Body of pancreas (tissue), 4 donors: ENCODE measurements around the gene NSFL1C. TPM values are rescaled to one million over a fixed set of nuclear protein-coding genes. Genes with fewer than 3 reads are reported as not detected.
A peak's percentile ranks its signal among the peaks of the same experiment; 100 is the strongest.

ENCODE experiments used
- ATAC-seq: fragments of 150-250 bp; one replicate; pipeline ENCODE4 v1.9.1; 2016
- DNase-seq, 4 donors: peaks; one replicate each; pipeline ENCODE4 v3.0.0-alpha.2; 2019
- H3K27ac ChIP-seq, 4 donors: fragments of 200-600 bp; sonication (generic); 1 replicate in 3 of 4; 2 replicates in 1 of 4; pipeline versions ENCODE4 v1.5.1 to v1.6.1; 2016 to 2019; ENCODE audit warnings: mild to moderate bottlenecking in 1 of 4, mixed read lengths in 1 of 4, moderate library complexity in 1 of 4
- H3K27me3 ChIP-seq, 2 donors: fragments of 200-600 bp; sonication (generic); one replicate each; pipeline ENCODE4 v1.6.0; 2016; ENCODE audit warnings: mild to moderate bottlenecking in 1 of 2
- H3K36me3 ChIP-seq, 2 donors: fragments of 200-600 bp; sonication (generic); replicated peaks in 1 of 2; 2 replicates each; pipeline ENCODE4 v1.5.1; 2016; ENCODE audit warnings: low read depth in 2 of 2; ENCODE audit not compliant: insufficient read depth in 1 of 2
- H3K4me1 ChIP-seq: fragments of 200-600 bp; sonication (generic); one replicate; pipeline ENCODE4 v1.6.0; 2016
- H3K4me3 ChIP-seq, 2 donors: fragments of 200-600 bp; sonication (generic); 1 replicate in 1 of 2; 2 replicates in 1 of 2; pipeline ENCODE4 v1.5.1; 2016 to 2019
- H3K9me3 ChIP-seq, 3 donors: fragments of 200-600 bp; sonication (generic); 1 replicate in 2 of 3; 2 replicates in 1 of 3; pipeline ENCODE4 v1.5.1; 2016
- CTCF ChIP-seq, 7 experiments: fragments of 450-650 bp in 4 of 7; fragments of 200-600 bp in 3 of 7; sonication (generic) in 3 of 7; IDR thresholded peaks; one replicate each; pipeline ENCODE4 v1.5.1; 2016 to 2019; ENCODE audit warnings: antibody characterized with exemption in 7 of 7
- POLR2A ChIP-seq, 3 donors: fragments of 450-650 bp; IDR thresholded peaks; one replicate each; pipeline ENCODE4 v1.6.1; 2016; ENCODE audit warnings: antibody characterized with exemption in 3 of 3, mild to moderate bottlenecking in 2 of 3
- WGBS, 2 donors: methylation state at CpG; one replicate each; pipeline ENCODE4 v1.1.5; 2017; 5-methylcytosine and 5-hydroxymethylcytosine counted together
- intact Hi-C: fragments of 100-400 bp; cut with DNase I; formaldehyde crosslinking; loops from one replicate; pipeline ENCODE4 v1.15.1; 2023
- total RNA-seq, 2 donors: library from RNA; depleted of rRNA; stranded (reverse); fragments of >200 nt; gene quantifications; one replicate each; pipeline ENCODE4 v1.1.0, GENCODE V29; 2016

NSFL1C gene
- total RNA-seq, 2 donors from 2014 or later: 23.1 to 33.7 TPM

- WGBS, 2 donors: 81 to 88% methylated on average over 4 of the region's 4 CpGs
- Histone ChIP-seq H3K4me3 (no peak overlapping the region), H3K4me1 (no peaks in the 10 kb centered on the region), H3K27ac (no peak overlapping the region), H3K36me3 (peaks cover 22 to 81% of the 10 kb centered on the region in 2 donors), H3K27me3 (no peaks in the 10 kb centered on the region), H3K9me3 (no peaks in the 10 kb centered on the region)
- intact Hi-C loops: no loop called here
- peak in 1 of 4 donors; percentile 19 for DNase-seq
- no peak for ATAC-seq
- TF ChIP-seq CTCF (IDR thresholded peaks at IDR 0.05) (no peak), POLR2A (IDR thresholded peaks at IDR 0.05) (no peak)
Measured at GRCh38 chr20:1448081-1448620, 18.5 kb downstream of the NSFL1C start.

GRCh38 chr20:1446536-1446935 is 20.1 kb downstream of the NSFL1C start:
- TF ChIP-seq CTCF (IDR thresholded peaks at IDR 0.05): no peak
- no peak for TF ChIP-seq POLR2A (IDR thresholded peaks at IDR 0.05)
- H3K9me3 ChIP-seq: no peaks in the 10 kb centered on the region
- no peak for ATAC-seq
- peaks cover 5 to 69% of the 10 kb centered on the region in 2 donors for H3K36me3 ChIP-seq
- no peaks in the 10 kb centered on the region for H3K27me3 ChIP-seq
- WGBS, 2 donors: 95 to 96% methylated on average over 1 of the region's 1 CpG
- no peak for DNase-seq
- intact Hi-C loops: no loop called here
- H3K4me1 ChIP-seq: no peaks in the 10 kb centered on the region
- H3K4me3 ChIP-seq: no peak overlapping the region
- H3K27ac ChIP-seq: no peak overlapping the region

- no peaks in the 10 kb centered on the region for H3K9me3 ChIP-seq
- no peak for TF ChIP-seq POLR2A (IDR thresholded peaks at IDR 0.05)
- peaks cover 0 to 43% of the 10 kb centered on the region in 2 donors for H3K36me3 ChIP-seq
- H3K27ac ChIP-seq: no peak overlapping the region
- DNase-seq: no peak
- intact Hi-C loops: no loop called here
- H3K4me1 ChIP-seq: no peaks in the 10 kb centered on the region
- H3K4me3 ChIP-seq: no peak overlapping the region
- no peaks in the 10 kb centered on the region for H3K27me3 ChIP-seq
- ATAC-seq: no peak
- WGBS, 2 donors: 74 to 76% methylated on average over 5 of the region's 5 CpGs
Measured at GRCh38 chr20:1443085-1443484, 23.6 kb downstream of the NSFL1C start.

DNA sequence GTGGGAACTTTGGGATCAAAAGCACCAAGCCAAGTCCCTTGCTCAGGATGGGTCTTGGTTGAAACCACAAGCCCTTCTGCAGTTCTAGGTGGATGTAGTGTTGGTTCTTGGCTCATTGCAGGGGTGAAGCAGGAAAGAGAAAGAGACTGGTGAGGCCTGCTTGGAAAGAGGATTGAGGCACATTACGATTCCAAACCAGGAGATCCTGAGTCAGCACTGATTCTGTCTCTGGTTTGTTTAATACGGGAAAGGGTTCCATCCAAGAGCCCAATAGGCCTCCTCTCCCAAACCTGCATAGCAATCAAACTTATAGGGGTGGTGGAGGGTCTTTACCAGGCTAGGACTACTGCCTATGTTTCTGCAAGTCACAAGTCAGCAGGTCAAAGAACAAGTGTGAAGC is 24.3 kb downstream of the NSFL1C start:
- no peaks in the 10 kb centered on the region for H3K4me1 ChIP-seq
- no peak overlapping the region for H3K27ac ChIP-seq
- 82 to 89% methylated on average over 2 of the region's 2 CpGs for WGBS, 2 donors
- intact Hi-C loops: no loop called here
- no peak for TF ChIP-seq CTCF (IDR thresholded peaks at IDR 0.05)
- no peak for TF ChIP-seq POLR2A (IDR thresholded peaks at IDR 0.05)
- no peak for ATAC-seq
- peaks cover 0 to 36% of the 10 kb centered on the region in 2 donors for H3K36me3 ChIP-seq
- H3K27me3 ChIP-seq: no peaks in the 10 kb centered on the region
- DNase-seq: no peak
- no peak overlapping the region for H3K4me3 ChIP-seq
- no peaks in the 10 kb centered on the region for H3K9me3 ChIP-seq

GRCh38 chr20:1441133-1441532 is 25.5 kb downstream of the NSFL1C start:
- 82 to 93% methylated on average over 3 of the region's 3 CpGs for WGBS, 2 donors
- Histone ChIP-seq H3K9me3 (no peaks in the 10 kb centered on the region), H3K4me3 (no peak overlapping the region), H3K27ac (no peak overlapping the region), H3K27me3 (no peaks in the 10 kb centered on the region), H3K36me3 (peaks cover 0 to 27% of the 10 kb centered on the region in 2 donors), H3K4me1 (no peaks in the 10 kb centered on the region)
- intact Hi-C loops: no loop called here
- no peak for TF ChIP-seq CTCF (IDR thresholded peaks at IDR 0.05)
- no peak for TF ChIP-seq POLR2A (IDR thresholded peaks at IDR 0.05)
- no peak for ATAC-seq
- DNase-seq: no peak
